OCI-LY7 (cell line): ENCODE results near the gene CPSF6. TPM values are rescaled to one million over a fixed set of nuclear protein-coding genes. Genes with fewer than 3 reads are reported as not detected.

Experiments
- BruUV-seq: library from RNA; stranded (reverse); fragments of 400-500 nt; replicated peaks from 2 replicates; lab custom pipeline; 2021; lab: Mats Ljungman, UMichigan
- CTCF ChIA-PET: fragments of 300-600 bp; sonication (Branson Sonifier 250); formaldehyde crosslinking; loops from one replicate; lab custom pipeline; 2022; ENCODE audit warnings: antibody characterized with exemption; ENCODE audit not compliant: unreplicated experiment; lab: Charles Lee
- POLR2A ChIA-PET: fragments of 300-600 bp; sonication (Branson Sonifier 250); formaldehyde crosslinking; loops from one replicate; lab custom pipeline; 2022; ENCODE audit warnings: antibody characterized with exemption; lab: Charles Lee
- DNase-seq: peaks from one replicate; pipeline ENCODE4 v3.0.0-alpha.2; 2015; ENCODE audit warnings: low spot score
- H2AFZ ChIP-seq: fragments of 200-600 bp; sonication (generic), shearing (Covaris generic); 2 replicates; pipeline ENCODE4 v1.6.1; 2014; ENCODE audit warnings: mild to moderate bottlenecking, antibody characterized with exemption, low read length, moderate library complexity
- H3K27ac ChIP-seq: fragments of 200-600 bp; sonication (generic); 2 replicates; pipeline ENCODE4 v1.5.1; 2014; ENCODE audit warnings: mixed run types, low read depth, mild to moderate bottlenecking, moderate library complexity, low read length, inconsistent platforms; ENCODE audit not compliant: poor library complexity, severe bottlenecking
- H3K36me3 ChIP-seq: fragments of 200-600 bp; sonication (generic); 2 replicates; pipeline ENCODE4 v1.6.1; 2014; ENCODE audit warnings: mild to moderate bottlenecking, antibody characterized with exemption, low read length, moderate library complexity, mixed read lengths; ENCODE audit not compliant: insufficient read depth
- H3K4me1 ChIP-seq: fragments of 200-600 bp; sonication (generic); 2 replicates; pipeline ENCODE4 v1.5.1; 2014; ENCODE audit warnings: mild to moderate bottlenecking, low read length; ENCODE audit not compliant: insufficient read depth, poor library complexity, severe bottlenecking
- H3K4me2 ChIP-seq: fragments of 200-600 bp; sonication (generic); 2 replicates; pipeline ENCODE4 v1.6.1; 2014; ENCODE audit warnings: mild to moderate bottlenecking, low read length
- H3K4me3 ChIP-seq: fragments of 200-600 bp; sonication (generic); 2 replicates; pipeline ENCODE4 v1.5.1; 2014; ENCODE audit warnings: mild to moderate bottlenecking, low read depth, low read length; ENCODE audit not compliant: poor library complexity, severe bottlenecking
- H3K79me2 ChIP-seq: fragments of 200-600 bp; sonication (generic); 2 replicates; pipeline ENCODE4 v1.6.1; 2016; ENCODE audit warnings: low read depth, mild to moderate bottlenecking, low read length, moderate library complexity, mixed read lengths; ENCODE audit not compliant: insufficient read depth
- H3K9me2 ChIP-seq: fragments of 200-600 bp; sonication (generic); 2 replicates; pipeline ENCODE4 v1.6.1; 2016; ENCODE audit warnings: mild to moderate bottlenecking, low read length, mixed read lengths; ENCODE audit not compliant: insufficient read depth
- H3K9me3 ChIP-seq: fragments of 200-600 bp; sonication (generic); 2 replicates; pipeline ENCODE4 v1.6.1; 2014; ENCODE audit warnings: mild to moderate bottlenecking, mixed run types, low read length, mixed read lengths
- H4K20me1 ChIP-seq: fragments of 200-600 bp; sonication (generic); 2 replicates; pipeline ENCODE4 v1.6.1; 2014; ENCODE audit warnings: mild to moderate bottlenecking, antibody characterized with exemption, low read length, moderate library complexity, mixed read lengths; ENCODE audit not compliant: insufficient read depth
- EZH2phosphoT487 ChIP-seq: fragments of 200-600 bp; sonication (generic); IDR thresholded peaks from 2 replicates; pipeline ENCODE4 v1.6.1; 2018; ENCODE audit warnings: low read depth, borderline replicate concordance, mild to moderate bottlenecking, mixed run types, antibody characterized with exemption, low read length, moderate library complexity, mixed read lengths
- intact Hi-C: fragments of 100-400 bp; cut with micrococcal nuclease; formaldehyde crosslinking; loops from one replicate; pipeline ENCODE4 v1.10.0; 2022; ENCODE audit not compliant: unreplicated experiment
- total RNA-seq, 2 experiments: library from RNA; depleted of rRNA in 1 of 2; stranded (reverse); fragments of >200 nt in 1 of 2; shearing (Covaris generic) in 1 of 2; gene quantifications; 2 replicates each; pipeline ENCODE4 v1.2.3, GENCODE V29; 2014 to 2022
- TF ChIP-seq, protein P1 (sequence below): fragments of 200-600 bp; sonication (generic); conservative IDR thresholded peaks from 2 replicates; pipeline ENCODE4 v1.5.1; 2014; ENCODE audit warnings: mild to moderate bottlenecking, antibody characterized with exemption, low read length, moderate library complexity, mixed read lengths

The CPSF6 gene
- total RNA-seq, 2 experiments from 2014 or later: 90.4 to 163 TPM

DNA sequence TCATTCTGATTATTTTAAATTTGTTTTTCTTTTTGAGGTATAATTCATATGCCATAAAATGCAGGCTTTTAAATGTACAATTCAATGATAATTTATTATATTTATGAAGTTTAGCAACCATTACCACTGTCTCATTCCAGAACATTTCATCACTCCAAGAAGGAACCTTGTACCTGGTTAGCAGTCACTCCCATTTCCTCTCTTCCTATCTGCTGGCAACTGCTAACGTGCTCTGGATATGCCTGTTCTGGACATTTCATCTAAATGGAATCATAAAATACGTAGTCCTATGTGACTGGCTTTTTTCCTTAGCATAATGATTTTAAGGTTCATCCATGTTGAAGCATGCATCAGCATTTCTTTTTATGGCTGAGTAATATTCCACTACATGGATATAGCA lies 15.5 kb downstream of the CPSF6 start:
- TF ChIP-seq EZH2phosphoT487: no peak
- TF ChIP-seq, protein P1, sequence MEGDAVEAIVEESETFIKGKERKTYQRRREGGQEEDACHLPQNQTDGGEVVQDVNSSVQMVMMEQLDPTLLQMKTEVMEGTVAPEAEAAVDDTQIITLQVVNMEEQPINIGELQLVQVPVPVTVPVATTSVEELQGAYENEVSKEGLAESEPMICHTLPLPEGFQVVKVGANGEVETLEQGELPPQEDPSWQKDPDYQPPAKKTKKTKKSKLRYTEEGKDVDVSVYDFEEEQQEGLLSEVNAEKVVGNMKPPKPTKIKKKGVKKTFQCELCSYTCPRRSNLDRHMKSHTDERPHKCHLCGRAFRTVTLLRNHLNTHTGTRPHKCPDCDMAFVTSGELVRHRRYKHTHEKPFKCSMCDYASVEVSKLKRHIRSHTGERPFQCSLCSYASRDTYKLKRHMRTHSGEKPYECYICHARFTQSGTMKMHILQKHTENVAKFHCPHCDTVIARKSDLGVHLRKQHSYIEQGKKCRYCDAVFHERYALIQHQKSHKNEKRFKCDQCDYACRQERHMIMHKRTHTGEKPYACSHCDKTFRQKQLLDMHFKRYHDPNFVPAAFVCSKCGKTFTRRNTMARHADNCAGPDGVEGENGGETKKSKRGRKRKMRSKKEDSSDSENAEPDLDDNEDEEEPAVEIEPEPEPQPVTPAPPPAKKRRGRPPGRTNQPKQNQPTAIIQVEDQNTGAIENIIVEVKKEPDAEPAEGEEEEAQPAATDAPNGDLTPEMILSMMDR: no peak
- Histone ChIP-seq H4K20me1 (peaks cover 26% of the 10 kb centered on the region; the same call in 1 of the 2 replicates), H3K79me2 (peaks cover 77% of the 10 kb centered on the region), H3K9me2 (no peaks in the 10 kb centered on the region), H2AFZ (no peak overlapping the region), H3K36me3 (peaks cover 92% of the 10 kb centered on the region), H3K9me3 (0 out of 2 replicates have a peak, but pooled peaks cover 1% of the 10 kb centered on the region), H3K27ac (no peak overlapping the region), H3K4me1 (peaks cover 16% of the 10 kb centered on the region), H3K4me2 (no peak overlapping the region), H3K4me3 (no peak overlapping the region)
- ChIA-PET POLR2A (interaction anchor here (0.6 to 1.4 kb wide), 4 partner anchors 11 to 1223 kb away, joined by 3 to 8 read pairs (median 4); no protein-coding TSS in a partner anchor), CTCF (interaction anchor here (1.0 kb wide), 1 partner anchor 99 kb away, joined by 3 read pairs; no protein-coding TSS in a partner anchor)
- no peak for DNase-seq
- intact Hi-C loops: loop anchor here (2.0 kb wide), 1 partner anchor 98 kb away; no protein-coding TSS in a partner anchor
- BruUV-seq: no TSS peak

GRCh38 chr12:69258655-69259054 lies 19.3 kb downstream of the CPSF6 start:
- no peaks in the 10 kb centered on the region for H3K9me2 ChIP-seq
- H3K4me1 ChIP-seq: no peaks in the 10 kb centered on the region
- ChIA-PET POLR2A (interaction anchor here (0.6 to 2.1 kb wide), 5 partner anchors 11 to 1342 kb away, joined by 3 to 8 read pairs (median 3); no protein-coding TSS in a partner anchor), CTCF (no interaction called here)
- no TSS peak for BruUV-seq
- TF ChIP-seq, protein P1: no peak
- TF ChIP-seq EZH2phosphoT487: no peak
- H3K36me3 ChIP-seq: peaks cover 99% of the 10 kb centered on the region
- no peak for DNase-seq
- H3K27ac ChIP-seq: no peak overlapping the region
- intact Hi-C loops: no loop called here
- no peak overlapping the region for H3K4me2 ChIP-seq
- 0 out of 2 replicates have a peak, but pooled peaks cover 3% of the 10 kb centered on the region for H4K20me1 ChIP-seq
- H3K79me2 ChIP-seq: peaks cover 39% of the 10 kb centered on the region; the same call in 1 of the 2 replicates
- no peak overlapping the region for H2AFZ ChIP-seq
- no peaks in the 10 kb centered on the region for H3K9me3 ChIP-seq
- H3K4me3 ChIP-seq: no peak overlapping the region
